ENCODE results near the gene HSD17B14.

GRCh38 chr19:48883726-48884125 lies 47.4 kb upstream of the HSD17B14 start:
- TF ChIP-seq POLR2A (IDR thresholded peaks at IDR 0.05; ENCODE audit: low read depth, low read length) (no peak), POLR2AphosphoS5 (IDR thresholded peaks at IDR 0.05; ENCODE audit: low read depth, low read length) (no peak), TAF1 (IDR thresholded peaks at IDR 0.05; ENCODE audit: borderline replicate concordance, low read depth, low read length) (no peak)

Measured in GM12892 (cell line).